Astrocyte of the cerebellum (primary cell): ENCODE results near the gene PDE7B.

Experiments used
- DNase-seq: peaks from one replicate; pipeline ENCODE4 v3.0.0-alpha.2; 2011; ENCODE audit warnings: low read depth
- H3K4me3 ChIP-seq: 2 replicates; pipeline ENCODE4 v1.5.1; 2011; ENCODE audit warnings: mild to moderate bottlenecking, low read depth, low read length, moderate library complexity
- CTCF ChIP-seq: IDR thresholded peaks from 2 replicates; pipeline ENCODE4 v1.5.1; 2012; ENCODE audit warnings: low read length, low read depth, moderate library complexity, mild to moderate bottlenecking; ENCODE audit errors: missing control alignments
- in situ Hi-C: cut with HindIII; loops from 2 replicates; pipeline ENCODE4 v1.10.0; 2017; ENCODE audit warnings: low sequenced_read_pairs

PDE7B gene

DNA sequence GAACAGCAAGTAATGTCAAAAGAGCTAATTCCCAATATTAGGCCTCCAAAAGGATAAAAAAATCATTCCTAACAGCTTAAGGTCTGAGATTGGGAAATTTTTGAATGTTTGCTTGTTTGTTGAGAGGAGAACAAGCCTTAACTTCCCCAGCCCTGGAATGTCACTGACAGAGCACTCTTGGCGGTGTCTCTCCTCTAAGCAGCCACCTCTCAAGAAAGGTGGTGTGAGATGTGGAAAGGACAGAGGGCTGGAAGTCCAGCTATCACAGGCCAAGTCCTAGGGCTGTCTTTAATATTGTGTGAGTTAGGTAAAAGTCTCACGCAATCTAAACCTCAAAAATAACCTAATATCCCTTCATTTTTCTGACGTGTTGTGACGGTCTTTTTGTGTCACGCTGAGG, 297.0 kb downstream of the PDE7B start:
- no peak overlapping the region for H3K4me3 ChIP-seq
- no peak for TF ChIP-seq CTCF
- in situ Hi-C loops: loop anchor here (5.0 kb wide), 1 partner anchor 54 kb away; no protein-coding TSS in a partner anchor
- no peak for DNase-seq

- TF ChIP-seq CTCF: no peak
- in situ Hi-C loops: loop anchor here (5.0 kb wide), 1 partner anchor 53 kb away; no protein-coding TSS in a partner anchor
- no peak for DNase-seq
Measured at GRCh38 chr6:136149311-136149710, 297.8 kb downstream of the PDE7B start.

DNA sequence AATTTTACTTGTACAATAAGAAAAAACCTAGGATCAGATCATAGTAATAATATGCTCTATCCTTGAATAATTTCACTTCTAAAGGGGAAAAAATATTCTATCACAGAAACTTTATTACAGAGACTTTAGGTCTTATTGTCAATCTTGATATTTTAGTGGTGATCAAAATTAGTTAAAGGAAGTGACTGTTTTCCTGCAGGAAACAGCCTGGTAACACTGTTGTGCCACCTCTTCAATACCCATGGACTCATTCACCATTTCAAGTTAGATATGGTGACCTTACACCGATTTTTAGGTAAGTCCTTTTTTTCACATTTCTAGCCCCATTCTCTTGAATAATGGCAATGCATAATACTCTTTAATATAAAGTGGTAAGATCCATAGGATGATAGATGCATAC, 299.5 kb downstream of the PDE7B start:
- DNase-seq: no peak
- in situ Hi-C loops: no loop called here
- no peak overlapping the region for H3K4me3 ChIP-seq
- TF ChIP-seq CTCF: no peak

More at GRCh38 chr6:136149311-136149710, 297.8 kb downstream of the PDE7B start:
- H3K4me3 ChIP-seq: no peak overlapping the region

GRCh38 chr6:136153707-136154375, 302.3 kb downstream of the PDE7B start:
- TF ChIP-seq CTCF: no peak
- DNase-seq: no peak
- in situ Hi-C loops: no loop called here
- H3K4me3 ChIP-seq: no peak overlapping the region

DNA sequence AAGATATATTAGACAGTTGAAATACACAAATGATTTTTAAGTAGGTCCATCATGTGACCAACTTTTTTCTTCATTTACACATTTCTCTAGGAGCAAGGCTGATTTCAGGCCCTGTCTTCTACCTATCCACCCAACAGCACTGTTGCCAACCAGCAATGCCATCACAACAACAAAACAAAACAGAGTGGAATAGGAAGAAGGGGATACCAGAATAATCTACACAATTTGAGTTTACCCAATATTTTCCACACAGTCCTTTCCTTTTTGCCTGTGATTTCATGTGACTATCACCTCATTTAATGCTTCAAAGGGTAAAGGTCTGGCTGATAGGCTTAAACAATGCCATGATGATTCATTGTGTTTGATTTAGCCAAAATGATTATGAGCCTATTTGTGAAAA, 303.7 kb downstream of the PDE7B start:
- in situ Hi-C loops: no loop called here
- no peak for DNase-seq
- no peak for TF ChIP-seq CTCF
- H3K4me3 ChIP-seq: no peak overlapping the region

DNA sequence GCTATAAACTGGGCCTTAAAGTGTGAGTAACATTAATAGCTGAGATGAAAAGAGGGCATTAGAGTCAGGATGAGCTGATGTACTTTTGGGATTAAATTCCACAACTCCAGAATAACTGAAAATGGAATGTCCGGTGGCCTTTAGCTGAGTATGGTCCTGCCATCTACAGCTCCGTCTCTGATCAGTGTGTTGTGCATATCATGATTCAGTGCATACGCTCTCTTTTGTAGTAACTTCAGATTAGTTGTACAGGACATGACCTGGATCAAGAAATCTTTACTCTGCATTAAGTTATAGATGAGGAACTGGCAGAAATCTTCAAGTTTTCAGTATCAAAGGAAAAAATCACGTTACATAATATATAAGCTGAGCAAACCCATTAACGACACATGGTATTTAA, 306.2 kb downstream of the PDE7B start:
- in situ Hi-C loops: no loop called here
- H3K4me3 ChIP-seq: no peak overlapping the region
- DNase-seq: no peak

More for the DNA sequence above, 306.2 kb downstream of the PDE7B start:
- TF ChIP-seq CTCF: no peak
